GM13976 (cell line): ENCODE results near the gene RNF19B.

ENCODE experiments used
- DNase-seq: peaks from one replicate; pipeline ENCODE4 v3.0.0; 2012; ENCODE audit warnings: low spot score
- in situ Hi-C: fragments of 300-500 bp; cut with MboI; formaldehyde crosslinking; loops from one replicate; pipeline ENCODE4 v1.12.0; 2022; ENCODE audit warnings: low sequenced_read_pairs, mixed read lengths, inconsistent platforms; ENCODE audit not compliant: unreplicated experiment
- TF ChIP-seq, protein P1 (sequence below): IDR thresholded peaks from 2 replicates; pipeline ENCODE4 v1.5.1; 2012; ENCODE audit warnings: borderline replicate concordance, mild to moderate bottlenecking; ENCODE audit not compliant: insufficient read depth; ENCODE audit errors: extremely low read depth, missing control alignments, control extremely low read depth

Gene RNF19B

DNA sequence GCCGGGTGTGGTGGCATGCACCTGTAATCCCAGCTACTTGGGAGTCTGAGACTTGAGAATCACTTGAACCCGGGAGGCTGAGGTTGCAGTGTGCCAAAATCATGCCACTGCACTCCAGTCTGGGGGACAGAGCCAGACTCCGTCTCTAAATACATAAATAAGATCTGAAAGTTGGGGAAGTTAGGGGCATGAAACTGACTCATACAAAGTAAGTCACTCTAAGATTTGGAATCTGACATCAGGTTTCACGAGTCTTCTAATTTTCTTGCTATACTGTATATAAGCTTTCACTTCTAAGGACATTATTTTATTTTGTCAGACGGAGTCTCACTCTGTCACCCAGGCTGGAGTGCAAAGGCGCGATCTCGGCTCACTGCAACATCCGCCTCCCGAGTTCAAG lies 30.1 kb downstream of the RNF19B start:
- DNase-seq = no peak
- in situ Hi-C loops = loop anchor here (10.0 kb wide), 2 partner anchors 70 to 140 kb away; no protein-coding TSS in a partner anchor

DNA sequence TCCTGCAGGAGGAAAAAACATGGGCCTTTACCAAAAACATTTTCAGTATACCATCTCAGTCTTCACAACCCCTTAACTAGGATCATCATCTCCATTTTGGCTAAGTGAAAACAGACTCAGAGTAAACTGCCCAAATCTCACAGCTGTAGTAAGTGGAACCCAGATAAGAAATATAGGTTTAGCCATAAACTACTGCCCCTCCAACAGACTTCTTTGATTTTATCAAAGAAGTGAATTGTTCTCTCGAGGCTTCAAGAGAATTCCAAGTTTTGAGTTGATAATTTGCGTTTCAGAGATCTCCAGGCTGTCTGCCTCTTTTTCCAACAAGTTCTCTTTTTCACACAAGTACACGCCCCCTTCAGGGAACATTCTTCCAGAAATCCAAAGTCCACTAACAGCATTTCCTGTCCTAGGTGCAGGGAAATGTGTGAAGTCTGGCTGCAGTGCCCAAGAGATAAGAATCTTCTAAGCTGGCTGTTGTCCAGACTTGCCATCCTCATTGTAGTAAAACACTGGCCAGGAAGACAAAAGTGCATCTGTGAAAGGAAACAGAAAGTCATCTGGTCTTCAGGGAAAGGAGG lies 30.8 kb downstream of the RNF19B start:
- no peak for DNase-seq
- in situ Hi-C loops = loop anchor here (10.0 kb wide), 2 partner anchors 71 to 141 kb away; no protein-coding TSS in a partner anchor
- TF ChIP-seq, protein P1, sequence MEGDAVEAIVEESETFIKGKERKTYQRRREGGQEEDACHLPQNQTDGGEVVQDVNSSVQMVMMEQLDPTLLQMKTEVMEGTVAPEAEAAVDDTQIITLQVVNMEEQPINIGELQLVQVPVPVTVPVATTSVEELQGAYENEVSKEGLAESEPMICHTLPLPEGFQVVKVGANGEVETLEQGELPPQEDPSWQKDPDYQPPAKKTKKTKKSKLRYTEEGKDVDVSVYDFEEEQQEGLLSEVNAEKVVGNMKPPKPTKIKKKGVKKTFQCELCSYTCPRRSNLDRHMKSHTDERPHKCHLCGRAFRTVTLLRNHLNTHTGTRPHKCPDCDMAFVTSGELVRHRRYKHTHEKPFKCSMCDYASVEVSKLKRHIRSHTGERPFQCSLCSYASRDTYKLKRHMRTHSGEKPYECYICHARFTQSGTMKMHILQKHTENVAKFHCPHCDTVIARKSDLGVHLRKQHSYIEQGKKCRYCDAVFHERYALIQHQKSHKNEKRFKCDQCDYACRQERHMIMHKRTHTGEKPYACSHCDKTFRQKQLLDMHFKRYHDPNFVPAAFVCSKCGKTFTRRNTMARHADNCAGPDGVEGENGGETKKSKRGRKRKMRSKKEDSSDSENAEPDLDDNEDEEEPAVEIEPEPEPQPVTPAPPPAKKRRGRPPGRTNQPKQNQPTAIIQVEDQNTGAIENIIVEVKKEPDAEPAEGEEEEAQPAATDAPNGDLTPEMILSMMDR = no peak

More for the DNA sequence above, 30.1 kb downstream of the RNF19B start:
- TF ChIP-seq, protein P1 = no peak

DNA sequence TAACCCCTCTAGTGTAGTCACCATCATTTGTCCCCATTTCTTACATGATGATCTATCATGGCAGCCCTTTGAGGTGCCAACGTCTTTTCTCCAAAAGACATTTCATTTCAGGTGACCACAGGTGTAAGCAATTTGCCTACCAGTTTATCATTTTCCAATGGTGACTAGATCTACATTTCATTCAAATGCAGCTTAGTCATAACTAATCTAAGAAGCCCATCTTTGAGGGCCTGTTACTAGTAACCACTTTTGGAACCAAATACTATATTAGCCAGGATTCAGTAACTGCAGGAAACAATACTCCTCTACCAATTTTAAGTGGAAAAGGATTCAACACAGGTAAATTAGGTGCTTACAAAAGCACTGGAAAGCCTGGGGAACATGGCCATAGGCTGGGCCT lies 32.8 kb downstream of the RNF19B start:
- TF ChIP-seq, protein P1 = no peak
- no peak for DNase-seq
- in situ Hi-C loops = loop anchor here (10.0 kb wide), 2 partner anchors 73 to 143 kb away; no protein-coding TSS in a partner anchor

- in situ Hi-C loops = no loop called here
- TF ChIP-seq, protein P1 = no peak
- DNase-seq = no peak
Observed at GRCh38 chr1:32929366-32929765, 35.2 kb downstream of the RNF19B start.

- in situ Hi-C loops = no loop called here
- TF ChIP-seq, protein P1 = no peak
- no peak for DNase-seq
Observed at GRCh38 chr1:32928715-32929114, 35.9 kb downstream of the RNF19B start.

- in situ Hi-C loops = no loop called here
- DNase-seq = no peak
Observed at GRCh38 chr1:32928285-32928684, 36.3 kb downstream of the RNF19B start.

More at GRCh38 chr1:32928285-32928684, 36.3 kb downstream of the RNF19B start:
- TF ChIP-seq, protein P1 = no peak
